NB4 (cell line): ENCODE measurements around the gene ADGRL3.

Experiments
- CTCF ChIP-seq: IDR thresholded peaks from one replicate; pipeline ENCODE4 v1.5.1; 2012; ENCODE audit warnings: low read depth, low read length
- MYC ChIP-seq: IDR thresholded peaks from 2 replicates; pipeline ENCODE4 v1.6.1; 2011; ENCODE audit warnings: low read depth, low read length
- POLR2A ChIP-seq: IDR thresholded peaks from 2 replicates; pipeline ENCODE4 v1.6.1; 2011; ENCODE audit warnings: mild to moderate bottlenecking; ENCODE audit not compliant: insufficient read length; ENCODE audit errors: extremely low read depth
- TF ChIP-seq, protein P1 (sequence below): IDR thresholded peaks from 2 replicates; pipeline ENCODE4 v1.6.1; 2011; ENCODE audit warnings: low read depth, low read length

GRCh38 chr4:61427099-61427817 is 227.1 kb downstream of the ADGRL3 start:
- TF ChIP-seq CTCF (no peak), POLR2A (no peak), MYC (no peak)
- TF ChIP-seq, protein P1, sequence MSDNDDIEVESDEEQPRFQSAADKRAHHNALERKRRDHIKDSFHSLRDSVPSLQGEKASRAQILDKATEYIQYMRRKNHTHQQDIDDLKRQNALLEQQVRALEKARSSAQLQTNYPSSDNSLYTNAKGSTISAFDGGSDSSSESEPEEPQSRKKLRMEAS: no peak
